ENCODE data around the gene IL2RG.

IL2RG gene

GRCh38 chrX:71068044-71068918 lies 43.1 kb downstream of the IL2RG start, which contains the start of gene SNX12:
Gene SNX12 (minus strand): TSS chrX:71068334. CDS start chrX:71068306, 28 bp downstream.
- peak; percentile 80 for DNase-seq (ENCODE audit: low read depth)

GRCh38 chrX:71067712-71068043 lies 43.7 kb downstream of the IL2RG start:
- DNase-seq (ENCODE audit: low read depth): no peak

GRCh38 chrX:71067089-71067488 lies 44.3 kb downstream of the IL2RG start:
- DNase-seq (ENCODE audit: low read depth): no peak

- no peak for DNase-seq (ENCODE audit: low read depth)
Measured at GRCh38 chrX:71060127-71060526, 51.2 kb downstream of the IL2RG start.

GRCh38 chrX:71057848-71058530 lies 53.4 kb downstream of the IL2RG start:
- DNase-seq (ENCODE audit: low read depth): no peak
